Activated T-cell treated with anti-CD3 and anti-CD28 coated beads for 1 hour (primary cell): Measurements from ENCODE around the gene GGCT.

Experiments
- DNase-seq: peaks from one replicate; pipeline ENCODE4 v3.0.0-alpha.2; 2020; ENCODE audit warnings: low read depth

Gene GGCT

GRCh38 chr7:30478349-30479201 is 26.1 kb downstream of the GGCT start, which contains the start of gene NOD1:
NOD1 (minus strand) TSS chr7:30478784; CDS start chr7:30456921, 21,863 bp downstream.
- peak; percentile 50 for DNase-seq

- no peak for DNase-seq
These were observed 28.0 kb downstream of the GGCT start for GRCh38 chr7:30476459-30477145.

DNA sequence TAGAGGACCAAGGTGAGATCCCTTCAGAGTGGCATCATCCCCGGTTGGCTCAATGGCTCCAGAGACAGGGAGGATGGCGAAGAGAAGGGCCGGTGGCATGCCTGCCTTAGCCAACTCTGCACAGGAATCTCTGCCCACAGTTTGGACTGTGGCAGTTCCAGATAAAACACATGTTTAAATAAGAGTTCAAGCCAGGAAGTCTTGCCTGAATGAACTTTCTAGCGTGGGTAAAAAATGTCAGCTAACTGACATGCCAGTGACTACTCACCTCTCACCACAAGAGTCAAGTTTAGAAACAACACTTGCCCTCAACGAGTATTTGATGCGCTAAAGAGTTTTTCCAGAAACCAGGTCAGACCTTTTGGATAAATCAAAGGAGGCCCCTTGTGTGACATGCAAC is 29.0 kb downstream of the GGCT start:
- DNase-seq = no peak

DNA sequence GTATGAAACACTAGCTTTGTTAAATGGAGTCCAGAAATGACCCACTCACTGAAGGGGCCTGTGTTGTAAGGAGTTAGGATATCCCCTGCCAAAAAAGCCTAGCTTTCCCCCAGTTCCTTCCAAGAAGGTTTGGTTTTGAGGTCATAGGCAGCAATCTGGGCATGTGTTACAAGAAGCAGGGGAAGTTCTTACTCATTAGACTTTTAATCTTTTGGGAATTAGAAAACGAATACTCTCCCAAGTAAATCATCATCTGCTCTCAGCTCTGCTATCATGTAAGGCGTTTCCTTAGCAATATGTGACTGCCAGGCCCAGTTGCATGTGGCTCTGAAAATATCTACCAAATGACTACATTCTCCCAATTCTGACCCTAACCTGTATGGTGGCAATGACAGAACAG is 29.7 kb downstream of the GGCT start:
- no peak for DNase-seq

- no peak for DNase-seq
These were observed 30.1 kb downstream of the GGCT start for GRCh38 chr7:30474485-30474884.

GRCh38 chr7:30473903-30474302 is 30.7 kb downstream of the GGCT start:
- no peak for DNase-seq

DNA sequence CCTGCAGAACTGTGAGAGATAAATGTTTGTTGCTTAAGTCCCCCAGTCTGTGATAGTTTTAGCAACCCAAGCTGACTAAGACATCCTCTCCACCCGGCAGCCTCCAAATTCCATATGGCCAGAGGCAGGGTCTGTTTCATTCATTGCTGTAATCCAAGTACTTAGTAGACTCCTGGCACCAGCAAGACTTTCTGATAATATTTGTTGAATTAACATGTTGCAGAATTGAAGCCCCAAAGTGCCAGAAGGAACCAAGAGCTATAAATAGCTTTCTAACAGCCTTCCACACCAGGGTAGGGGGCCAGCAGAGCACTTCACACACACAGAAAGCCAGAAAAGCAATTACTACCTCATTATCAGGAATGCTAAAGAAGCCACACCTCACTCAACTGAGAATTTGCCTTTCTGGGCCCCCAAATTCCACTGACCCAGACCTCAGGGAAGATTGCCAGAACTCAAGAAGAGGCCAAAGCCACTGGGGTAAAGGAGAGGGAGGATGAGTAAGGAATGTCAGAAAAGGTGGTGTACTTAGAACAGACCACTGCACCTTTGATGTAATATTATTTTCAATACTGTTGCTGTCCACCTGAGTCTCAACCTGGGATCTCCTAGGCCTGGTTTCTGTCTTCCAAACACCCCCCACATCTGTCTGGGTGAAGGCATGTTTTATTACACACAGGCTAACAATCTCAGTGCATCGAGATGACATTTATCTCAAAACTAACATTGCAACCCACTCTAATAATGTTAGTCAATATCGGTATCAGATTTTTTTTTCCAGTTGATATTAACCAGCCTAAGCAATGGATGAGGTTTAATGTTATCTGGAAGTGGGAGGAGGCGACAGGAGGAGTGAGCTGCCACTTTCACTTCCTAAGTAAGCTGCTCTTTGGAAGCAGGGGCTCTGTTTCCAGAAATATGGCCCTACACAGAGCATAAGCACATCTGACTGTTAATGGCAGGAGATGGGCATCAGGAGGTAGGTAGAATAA is 31.5 kb downstream of the GGCT start:
- DNase-seq = no peak

- DNase-seq = no peak
These were observed 32.4 kb downstream of the GGCT start for GRCh38 chr7:30472081-30472783.

GRCh38 chr7:30471205-30471604 is 33.4 kb downstream of the GGCT start:
- DNase-seq = no peak

GRCh38 chr7:30470771-30471170 is 33.9 kb downstream of the GGCT start:
- no peak for DNase-seq

GRCh38 chr7:30470163-30470770 is 34.4 kb downstream of the GGCT start:
- no peak for DNase-seq

- no peak for DNase-seq
These were observed 35.3 kb downstream of the GGCT start for GRCh38 chr7:30469303-30469702.

DNA sequence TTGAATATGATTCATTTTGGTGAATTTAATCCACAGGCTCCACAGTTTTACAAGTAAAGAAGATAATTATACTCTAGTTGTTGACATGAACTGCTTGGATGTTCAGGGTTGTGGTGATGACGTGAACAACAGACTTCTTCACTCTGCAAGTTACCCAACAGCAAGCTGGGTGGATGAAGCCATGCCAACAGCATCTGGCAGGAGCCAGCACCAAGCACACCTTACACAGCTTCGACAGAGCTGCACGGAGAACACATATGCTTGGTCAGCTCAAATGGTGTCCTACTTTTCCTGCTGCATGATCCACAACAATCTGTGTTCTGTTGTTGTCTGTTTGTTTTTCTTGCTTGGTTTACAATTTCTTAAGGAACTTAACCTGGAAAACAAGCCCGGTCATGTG is 35.8 kb downstream of the GGCT start:
- DNase-seq = no peak

- DNase-seq = no peak
These were observed 36.6 kb downstream of the GGCT start for GRCh38 chr7:30468041-30468440.

- DNase-seq = no peak
These were observed 37.4 kb downstream of the GGCT start for GRCh38 chr7:30467271-30467670.

GRCh38 chr7:30466266-30466665 is 38.4 kb downstream of the GGCT start:
- no peak for DNase-seq

GRCh38 chr7:30465811-30466180 is 38.8 kb downstream of the GGCT start:
- no peak for DNase-seq

DNA sequence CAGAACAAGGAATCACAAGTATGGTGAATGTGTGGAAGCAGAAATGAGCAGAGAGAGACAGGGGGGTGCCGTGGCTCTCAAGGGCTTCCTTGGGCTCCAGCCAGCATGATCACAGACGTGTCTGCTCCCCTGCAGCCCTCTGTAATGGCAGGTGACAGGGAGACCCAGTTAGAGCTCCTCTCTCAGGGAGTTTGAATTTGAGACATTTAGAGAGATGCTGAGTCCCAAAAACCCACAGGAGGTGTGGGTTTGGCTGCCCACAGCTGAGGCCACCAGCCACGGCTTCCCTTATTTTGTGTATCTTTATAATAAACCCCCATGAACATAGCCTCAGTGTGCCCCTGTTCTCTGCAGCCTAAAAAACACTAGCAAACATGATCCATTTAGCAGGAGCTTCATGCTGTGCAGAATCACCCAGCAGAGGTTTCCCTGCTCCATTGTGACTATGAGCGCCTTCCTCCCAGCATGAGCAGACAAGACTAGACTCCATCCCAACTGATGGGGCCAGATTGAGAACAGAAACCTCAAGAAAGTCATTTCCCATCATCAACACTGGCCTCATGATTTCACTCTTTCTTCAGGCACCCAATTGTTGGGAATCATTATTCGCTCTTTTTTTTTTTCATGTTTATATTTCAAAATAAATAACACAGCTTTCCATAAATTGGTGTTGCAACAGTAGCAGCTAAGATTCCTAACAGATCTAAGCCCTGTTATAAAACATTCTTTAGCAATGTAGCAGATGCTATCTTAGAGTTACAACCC is 39.4 kb downstream of the GGCT start:
- DNase-seq = no peak

GRCh38 chr7:30464231-30464671 is 40.4 kb downstream of the GGCT start:
- no peak for DNase-seq

GRCh38 chr7:30463405-30464145 is 41.1 kb downstream of the GGCT start:
- no peak for DNase-seq
